Thyroid gland (tissue), 4 donors: ENCODE data around the gene HK2. TPM values are rescaled to one million over a fixed set of nuclear protein-coding genes. Genes with fewer than 3 reads are reported as not detected.

Experiments
- DNase-seq, 2 donors: peaks; one replicate each; pipeline ENCODE4 v3.0.0-alpha.2; 2019
- H3K27ac ChIP-seq, 3 donors: fragments of 200-600 bp; sonication (generic); 1 replicate in 2 of 3; 2 replicates in 1 of 3; pipeline ENCODE4 v1.5.1; 2016 to 2019; ENCODE audit warnings: mild to moderate bottlenecking in 1 of 3, moderate library complexity in 1 of 3
- H3K27me3 ChIP-seq: fragments of 200-600 bp; sonication (generic); one replicate; pipeline ENCODE4 v1.5.1; 2019
- H3K36me3 ChIP-seq, 2 donors: fragments of 200-600 bp; sonication (generic); one replicate each; pipeline ENCODE4 v1.5.1; 2016 to 2019
- H3K4me1 ChIP-seq, 2 donors: fragments of 200-600 bp; sonication (generic); one replicate each; pipeline ENCODE4 v1.5.1; 2017 to 2019
- H3K4me3 ChIP-seq, 3 donors: fragments of 200-600 bp; sonication (generic); replicated peaks in 1 of 3; 1 replicate in 2 of 3; 2 replicates in 1 of 3; pipeline ENCODE4 v1.5.1; 2016; ENCODE audit warnings: mild to moderate bottlenecking in 1 of 3
- H3K9me3 ChIP-seq: fragments of 200-600 bp; sonication (generic); one replicate; pipeline ENCODE4 v1.5.1; 2017
- POLR2A ChIP-seq, 2 donors: fragments of 450-650 bp; IDR thresholded peaks; one replicate each; pipeline ENCODE4 v1.6.1; 2017; ENCODE audit warnings: antibody characterized with exemption in 2 of 2, mild to moderate bottlenecking in 2 of 2, moderate library complexity in 1 of 2
- WGBS, 2 donors: methylation state at CpG; one replicate each; pipeline ENCODE4 v1.1.5; 2017; 5-methylcytosine and 5-hydroxymethylcytosine counted together
- intact Hi-C: fragments of 100-400 bp; cut with DNase I; formaldehyde crosslinking; loops from one replicate; pipeline ENCODE4 v1.15.1; 2023
- total RNA-seq, 4 donors: library from RNA; depleted of rRNA; stranded (reverse); fragments of >200 nt; gene quantifications; one replicate each; pipeline ENCODE4 v1.2.3, GENCODE V29; 2016
- TF ChIP-seq, protein P1 (sequence below), 6 experiments: fragments of 200-600 bp in 3 of 6; fragments of 450-650 bp in 3 of 6; sonication (generic) in 3 of 6; IDR thresholded peaks; one replicate each; pipeline ENCODE4 v1.5.1; 2016 to 2019; ENCODE audit warnings: antibody characterized with exemption in 6 of 6, mild to moderate bottlenecking in 2 of 6, inconsistent platforms in 1 of 6, moderate library complexity in 1 of 6

HK2 gene
- total RNA-seq, 4 donors from 2014 or later = 6.7 to 47.8 (median 26.9) TPM

- TF ChIP-seq, protein P1, sequence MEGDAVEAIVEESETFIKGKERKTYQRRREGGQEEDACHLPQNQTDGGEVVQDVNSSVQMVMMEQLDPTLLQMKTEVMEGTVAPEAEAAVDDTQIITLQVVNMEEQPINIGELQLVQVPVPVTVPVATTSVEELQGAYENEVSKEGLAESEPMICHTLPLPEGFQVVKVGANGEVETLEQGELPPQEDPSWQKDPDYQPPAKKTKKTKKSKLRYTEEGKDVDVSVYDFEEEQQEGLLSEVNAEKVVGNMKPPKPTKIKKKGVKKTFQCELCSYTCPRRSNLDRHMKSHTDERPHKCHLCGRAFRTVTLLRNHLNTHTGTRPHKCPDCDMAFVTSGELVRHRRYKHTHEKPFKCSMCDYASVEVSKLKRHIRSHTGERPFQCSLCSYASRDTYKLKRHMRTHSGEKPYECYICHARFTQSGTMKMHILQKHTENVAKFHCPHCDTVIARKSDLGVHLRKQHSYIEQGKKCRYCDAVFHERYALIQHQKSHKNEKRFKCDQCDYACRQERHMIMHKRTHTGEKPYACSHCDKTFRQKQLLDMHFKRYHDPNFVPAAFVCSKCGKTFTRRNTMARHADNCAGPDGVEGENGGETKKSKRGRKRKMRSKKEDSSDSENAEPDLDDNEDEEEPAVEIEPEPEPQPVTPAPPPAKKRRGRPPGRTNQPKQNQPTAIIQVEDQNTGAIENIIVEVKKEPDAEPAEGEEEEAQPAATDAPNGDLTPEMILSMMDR (IDR thresholded peaks at IDR 0.05) = no peak
- no peak for TF ChIP-seq POLR2A (IDR thresholded peaks at IDR 0.05)
- H3K4me1 ChIP-seq = peaks cover 0 to 8% of the 10 kb centered on the region in 2 donors
- no peak for DNase-seq
- WGBS, 2 donors = 67 to 77% methylated on average over 6 of the region's 6 CpGs
- no peaks in the 10 kb centered on the region for H3K36me3 ChIP-seq
- no peaks in the 10 kb centered on the region for H3K27me3 ChIP-seq
- H3K4me3 ChIP-seq = no peak overlapping the region
- H3K27ac ChIP-seq = no peak overlapping the region
- H3K9me3 ChIP-seq = no peaks in the 10 kb centered on the region
- intact Hi-C loops = no loop called here
Measured at GRCh38 chr2:74806920-74807319, 27.0 kb upstream of the HK2 start.

DNA sequence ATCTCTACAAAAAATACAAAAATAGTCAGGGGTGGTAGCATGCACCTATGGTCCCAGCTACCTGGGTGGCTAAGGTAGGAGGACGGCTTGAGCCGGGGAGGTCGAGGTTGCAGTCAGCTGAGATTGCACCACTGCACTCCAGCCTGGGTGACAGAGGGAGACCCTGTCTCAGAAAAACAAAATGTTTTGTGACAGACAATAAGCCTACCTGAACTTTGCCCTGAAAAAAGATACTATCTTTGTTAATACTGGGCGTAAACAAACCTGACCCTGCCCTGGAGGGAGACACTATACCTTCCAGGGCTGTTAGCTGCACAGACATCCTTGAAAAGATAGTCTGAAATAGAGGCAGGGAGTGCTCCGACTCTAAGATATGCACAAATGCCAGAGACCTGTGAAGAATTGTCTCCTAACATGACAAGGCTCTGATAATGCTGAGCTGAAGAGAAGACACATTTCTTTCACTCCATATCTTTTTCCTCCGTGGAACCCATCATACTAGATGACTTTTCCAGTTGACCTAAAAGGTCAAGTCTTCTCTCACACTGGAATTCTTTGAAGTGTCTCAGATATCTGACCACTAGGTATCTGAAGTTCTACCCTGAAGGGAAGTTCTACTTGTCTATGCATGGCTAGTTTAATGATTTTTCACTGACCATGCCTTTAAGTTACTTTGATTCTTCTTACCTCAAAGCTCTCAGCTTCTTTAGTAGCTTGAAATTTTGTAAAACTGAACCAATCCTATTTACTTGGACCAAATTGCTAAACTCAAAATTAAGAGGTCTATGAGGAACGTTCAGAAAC, 20.9 kb upstream of the HK2 start:
- H3K36me3 ChIP-seq = no peaks in the 10 kb centered on the region
- no peak overlapping the region for H3K4me3 ChIP-seq
- H3K4me1 ChIP-seq = peaks cover 27 to 54% of the 10 kb centered on the region in 2 donors
- no peaks in the 10 kb centered on the region for H3K9me3 ChIP-seq
- intact Hi-C loops = no loop called here
- no peak for DNase-seq
- WGBS, 2 donors = 58 to 63% methylated on average over 7 of the region's 7 CpGs
- H3K27me3 ChIP-seq = no peaks in the 10 kb centered on the region
- peak overlapping the region in 2 of 3 donors; percentile 44 to 52 for H3K27ac ChIP-seq
- no peak for TF ChIP-seq POLR2A (IDR thresholded peaks at IDR 0.05)
- TF ChIP-seq, protein P1 (IDR thresholded peaks at IDR 0.05) = no peak

DNA sequence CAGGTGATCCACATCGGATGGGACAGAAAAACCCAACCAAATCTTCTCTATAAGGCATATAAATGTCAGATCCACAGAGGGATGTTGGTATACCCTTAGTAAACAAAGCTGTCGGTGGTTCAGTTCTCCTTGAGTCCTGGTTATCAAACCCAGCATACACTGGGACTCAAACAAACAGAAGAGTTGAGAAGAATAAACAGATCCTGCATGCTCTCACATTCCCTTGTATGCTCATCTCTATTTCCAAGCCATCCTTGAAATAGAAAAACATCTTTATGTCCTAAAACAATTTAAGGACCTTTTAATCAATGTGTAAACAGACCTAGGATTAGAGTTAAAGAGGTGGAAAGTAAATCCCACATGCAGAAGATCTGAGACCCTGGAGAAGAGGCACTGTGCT, 19.8 kb upstream of the HK2 start:
- Histone ChIP-seq H3K36me3 (no peaks in the 10 kb centered on the region), H3K27me3 (no peaks in the 10 kb centered on the region), H3K4me3 (no peak overlapping the region), H3K9me3 (no peaks in the 10 kb centered on the region), H3K4me1 (peaks cover 27 to 54% of the 10 kb centered on the region in 2 donors), H3K27ac (peak overlapping the region; percentile 33 to 52 (median 44))
- TF ChIP-seq, protein P1 (IDR thresholded peaks at IDR 0.05) = no peak
- no peak for TF ChIP-seq POLR2A (IDR thresholded peaks at IDR 0.05)
- intact Hi-C loops = no loop called here
- 75 to 88% methylated on average over 2 of the region's 2 CpGs for WGBS, 2 donors
- no peak for DNase-seq

GRCh38 chr2:74815941-74816340, 18.0 kb upstream of the HK2 start:
- TF ChIP-seq, protein P1 (IDR thresholded peaks at IDR 0.05) = no peak
- no peak for TF ChIP-seq POLR2A (IDR thresholded peaks at IDR 0.05)
- Histone ChIP-seq H3K36me3 (no peaks in the 10 kb centered on the region), H3K27ac (peak overlapping the region; percentile 58 to 91 (median 90)), H3K4me3 (no peak overlapping the region), H3K27me3 (no peaks in the 10 kb centered on the region), H3K9me3 (no peaks in the 10 kb centered on the region), H3K4me1 (peaks cover 27 to 54% of the 10 kb centered on the region in 2 donors)
- WGBS, 2 donors = 15 to 33% methylated on average over 1 of the region's 1 CpG
- intact Hi-C loops = no loop called here
- peak; percentile 95 to 96 for DNase-seq
